ENCODE results near the gene GPR21.

The GPR21 gene

DNA sequence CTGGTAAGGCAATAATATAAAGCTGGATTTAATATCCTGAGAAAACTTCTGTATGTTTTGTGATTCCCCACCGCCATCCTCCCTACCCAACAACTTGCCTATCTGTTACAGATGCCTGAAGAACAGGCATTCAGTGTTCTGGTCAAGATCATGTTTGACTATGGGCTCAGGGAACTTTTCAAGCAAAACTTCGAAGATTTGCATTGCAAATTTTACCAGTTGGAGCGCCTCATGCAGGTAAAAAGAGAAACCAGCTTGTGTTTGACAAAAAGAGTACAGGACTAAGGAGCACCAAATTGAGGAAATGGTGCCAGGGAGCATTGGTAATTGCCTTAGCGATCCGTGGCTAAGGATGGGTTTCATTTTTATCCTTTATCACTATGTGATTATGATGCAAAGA is 40.0 kb downstream of the GPR21 start:
- H4K91ac ChIP-seq (ENCODE audit: low read depth, low read length, poor library complexity) = no peak overlapping the region
- no peak overlapping the region for H2BK15ac ChIP-seq (ENCODE audit: low read length)
- no peak overlapping the region for H2BK5ac ChIP-seq (ENCODE audit: low read length)
- H3K79me1 ChIP-seq (ENCODE audit: low read depth, low read length) = no peaks in the 10 kb centered on the region
- no peak overlapping the region for H2BK120ac ChIP-seq (ENCODE audit: low read depth, low read length)
- WGBS, 2 donors (ENCODE audit: extremely low coverage in 2 of 2, insufficient read length in 2 of 2, insufficient replicate concordance in 1 of 2) = no CpG with 5 or more reads among the region's 5 CpGs
- no peak overlapping the region for H3K27ac ChIP-seq (replicated peaks; ENCODE audit: low read length)
- no peak overlapping the region for H3K14ac ChIP-seq (ENCODE audit: low read length)
- no peak overlapping the region for H4K8ac ChIP-seq (ENCODE audit: low read depth, low read length)
- no peak overlapping the region for H2AK5ac ChIP-seq (ENCODE audit: low read depth, low read length)
- no peak overlapping the region for H3K18ac ChIP-seq (ENCODE audit: low read length)
- no peak for DNase-seq (ENCODE audit: low spot score)
- no peaks in the 10 kb centered on the region for H3K9me3 ChIP-seq (replicated peaks in 1 of 2; ENCODE audit: control insufficient read depth in 2 of 2, insufficient read depth in 1 of 2, low read depth in 1 of 2, low read length in 2 of 2)
- no peaks in the 10 kb centered on the region for H3K27me3 ChIP-seq (ENCODE audit: control insufficient read depth in 3 of 3, insufficient read depth in 3 of 3, low read depth in 1 of 3, low read length in 3 of 3)
- no peaks in the 10 kb centered on the region for H3K4me1 ChIP-seq (ENCODE audit: control insufficient read depth in 2 of 2, insufficient read depth in 1 of 2, low read depth in 1 of 2, low read length in 2 of 2)
- H3K23ac ChIP-seq (ENCODE audit: low read depth, low read length, poor library complexity) = no peak overlapping the region
- no peak overlapping the region for H3K4ac ChIP-seq (ENCODE audit: low read length)
- H3K36me3 ChIP-seq (replicated peaks in 1 of 2; ENCODE audit: control insufficient read depth in 2 of 2, insufficient read depth in 2 of 2, low read length in 2 of 2) = peaks cover 8 to 97% of the 10 kb centered on the region in 2 donors
- no peak overlapping the region for H3K4me2 ChIP-seq (ENCODE audit: insufficient read depth, low read length, poor library complexity, severe bottlenecking)
- no peak overlapping the region for H3K9ac ChIP-seq (ENCODE audit: low read depth, low read length, poor library complexity)
- H2AFZ ChIP-seq (ENCODE audit: low read length) = no peak overlapping the region
- H3K4me3 ChIP-seq (ENCODE audit: low read length in 2 of 2) = no peak overlapping the region
- H2BK12ac ChIP-seq (ENCODE audit: low read length) = no peak overlapping the region

DNA sequence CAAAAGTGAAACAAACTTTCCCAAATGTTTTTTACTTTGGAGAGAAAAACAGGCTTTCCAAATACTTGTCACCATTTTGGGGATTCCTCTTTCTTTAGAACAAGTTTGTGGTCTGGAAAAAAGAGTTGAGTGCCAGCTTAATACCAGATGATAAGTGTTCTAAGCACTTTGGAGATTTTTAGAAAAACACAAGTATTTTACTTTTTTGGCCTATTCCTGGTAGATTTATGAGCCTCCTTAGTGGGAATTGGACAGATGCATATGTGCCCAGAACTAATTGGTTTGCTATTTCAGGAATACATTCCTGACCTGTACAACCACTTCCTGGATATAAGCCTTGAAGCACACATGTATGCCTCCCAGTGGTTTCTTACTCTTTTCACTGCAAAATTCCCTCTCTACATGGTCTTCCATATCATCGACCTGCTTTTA is 40.5 kb downstream of the GPR21 start:
- Histone ChIP-seq H3K36me3 (replicated peaks in 1 of 2; ENCODE audit: control insufficient read depth in 2 of 2, insufficient read depth in 2 of 2, low read length in 2 of 2) (peaks cover 10 to 97% of the 10 kb centered on the region in 2 donors), H2BK120ac (ENCODE audit: low read depth, low read length) (no peak overlapping the region), H3K4me3 (ENCODE audit: low read length in 2 of 2) (no peak overlapping the region), H2BK5ac (ENCODE audit: low read length) (no peak overlapping the region), H4K8ac (ENCODE audit: low read depth, low read length) (no peak overlapping the region), H3K79me1 (ENCODE audit: low read depth, low read length) (no peaks in the 10 kb centered on the region), H3K4ac (ENCODE audit: low read length) (no peak overlapping the region), H3K4me1 (ENCODE audit: control insufficient read depth in 2 of 2, insufficient read depth in 1 of 2, low read depth in 1 of 2, low read length in 2 of 2) (no peaks in the 10 kb centered on the region), H3K9ac (ENCODE audit: low read depth, low read length, poor library complexity) (no peak overlapping the region), H3K23ac (ENCODE audit: low read depth, low read length, poor library complexity) (no peak overlapping the region), H3K18ac (ENCODE audit: low read length) (no peak overlapping the region), H3K14ac (ENCODE audit: low read length) (no peak overlapping the region), H3K4me2 (ENCODE audit: insufficient read depth, low read length, poor library complexity, severe bottlenecking) (no peak overlapping the region), H2BK12ac (ENCODE audit: low read length) (no peak overlapping the region), H2BK15ac (ENCODE audit: low read length) (no peak overlapping the region), H3K27me3 (ENCODE audit: control insufficient read depth in 3 of 3, insufficient read depth in 3 of 3, low read depth in 1 of 3, low read length in 3 of 3) (no peaks in the 10 kb centered on the region), H3K9me3 (replicated peaks in 1 of 2; ENCODE audit: control insufficient read depth in 2 of 2, insufficient read depth in 1 of 2, low read depth in 1 of 2, low read length in 2 of 2) (no peaks in the 10 kb centered on the region), H3K27ac (replicated peaks; ENCODE audit: low read length) (no peak overlapping the region), H4K91ac (ENCODE audit: low read depth, low read length, poor library complexity) (no peak overlapping the region), H2AK5ac (ENCODE audit: low read depth, low read length) (no peak overlapping the region), H2AFZ (ENCODE audit: low read length) (no peak overlapping the region)
- no CpG with 5 or more reads among the region's 1 CpG for WGBS, 2 donors (ENCODE audit: extremely low coverage in 2 of 2, insufficient read length in 2 of 2, insufficient replicate concordance in 1 of 2)
- no peak for DNase-seq (ENCODE audit: low spot score)

DNA sequence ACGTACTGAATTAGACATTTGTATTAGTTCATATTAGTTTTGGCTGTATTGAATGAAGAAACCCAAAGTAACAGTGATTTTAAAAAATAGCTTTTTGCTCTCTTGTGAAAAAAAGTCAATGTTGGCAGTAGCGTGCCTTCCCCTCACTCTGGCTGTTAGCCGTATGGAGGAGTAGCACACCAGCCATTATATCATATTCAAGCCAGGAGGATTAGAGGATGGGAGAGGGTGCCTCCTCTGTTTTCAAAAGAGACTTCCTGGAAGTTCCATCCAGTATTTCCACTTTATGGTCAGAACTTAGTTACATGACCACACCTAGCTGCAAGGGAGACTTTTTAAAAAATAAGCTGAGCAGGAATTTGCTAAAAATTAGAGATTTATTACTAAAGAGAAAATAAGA is 41.2 kb downstream of the GPR21 start:
- Histone ChIP-seq H3K23ac (ENCODE audit: low read depth, low read length, poor library complexity) (no peak overlapping the region), H3K9ac (ENCODE audit: low read depth, low read length, poor library complexity) (no peak overlapping the region), H4K91ac (ENCODE audit: low read depth, low read length, poor library complexity) (no peak overlapping the region), H2BK120ac (ENCODE audit: low read depth, low read length) (no peak overlapping the region), H3K27me3 (ENCODE audit: control insufficient read depth in 3 of 3, insufficient read depth in 3 of 3, low read depth in 1 of 3, low read length in 3 of 3) (no peaks in the 10 kb centered on the region), H3K27ac (replicated peaks; ENCODE audit: low read length) (no peak overlapping the region), H3K36me3 (replicated peaks in 1 of 2; ENCODE audit: control insufficient read depth in 2 of 2, insufficient read depth in 2 of 2, low read length in 2 of 2) (peaks cover 11 to 97% of the 10 kb centered on the region in 2 donors), H3K18ac (ENCODE audit: low read length) (no peak overlapping the region), H2AFZ (ENCODE audit: low read length) (no peak overlapping the region), H3K9me3 (replicated peaks in 1 of 2; ENCODE audit: control insufficient read depth in 2 of 2, insufficient read depth in 1 of 2, low read depth in 1 of 2, low read length in 2 of 2) (no peaks in the 10 kb centered on the region), H3K4ac (ENCODE audit: low read length) (no peak overlapping the region), H2AK5ac (ENCODE audit: low read depth, low read length) (no peak overlapping the region), H2BK12ac (ENCODE audit: low read length) (no peak overlapping the region), H3K79me1 (ENCODE audit: low read depth, low read length) (no peaks in the 10 kb centered on the region), H3K4me1 (ENCODE audit: control insufficient read depth in 2 of 2, insufficient read depth in 1 of 2, low read depth in 1 of 2, low read length in 2 of 2) (no peaks in the 10 kb centered on the region), H3K4me2 (ENCODE audit: insufficient read depth, low read length, poor library complexity, severe bottlenecking) (no peak overlapping the region), H4K8ac (ENCODE audit: low read depth, low read length) (no peak overlapping the region), H2BK15ac (ENCODE audit: low read length) (no peak overlapping the region), H2BK5ac (ENCODE audit: low read length) (no peak overlapping the region), H3K4me3 (ENCODE audit: low read length in 2 of 2) (no peak overlapping the region), H3K14ac (ENCODE audit: low read length) (no peak overlapping the region)
- DNase-seq (ENCODE audit: low spot score) = no peak
- WGBS, 2 donors (ENCODE audit: extremely low coverage in 2 of 2, insufficient read length in 2 of 2, insufficient replicate concordance in 1 of 2) = no CpG with 5 or more reads among the region's 3 CpGs

DNA sequence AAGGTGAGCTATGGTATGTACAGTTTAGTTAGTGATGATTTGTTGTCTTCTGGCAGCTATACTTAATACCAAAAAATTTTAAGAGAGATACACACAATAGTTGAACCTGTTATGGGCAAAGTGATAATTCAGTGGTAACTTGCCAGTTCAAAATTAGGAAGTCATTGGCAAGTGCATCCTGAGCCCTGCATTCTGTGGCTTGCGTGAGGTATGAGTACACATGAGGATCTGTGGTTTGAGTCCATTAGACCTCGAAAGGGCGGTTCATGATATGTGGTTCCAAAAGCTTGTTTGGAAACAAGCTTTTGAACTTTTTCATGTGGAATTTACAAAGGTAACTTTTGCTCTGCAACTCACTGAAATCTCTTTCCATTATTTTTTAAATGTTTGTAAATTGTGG is 47.0 kb downstream of the GPR21 start:
- Histone ChIP-seq H3K27ac (replicated peaks; ENCODE audit: low read length) (no peak overlapping the region), H3K14ac (ENCODE audit: low read length) (no peak overlapping the region), H3K9me3 (replicated peaks in 1 of 2; ENCODE audit: control insufficient read depth in 2 of 2, insufficient read depth in 1 of 2, low read depth in 1 of 2, low read length in 2 of 2) (no peaks in the 10 kb centered on the region), H2AFZ (ENCODE audit: low read length) (no peak overlapping the region), H3K18ac (ENCODE audit: low read length) (no peak overlapping the region), H2AK5ac (ENCODE audit: low read depth, low read length) (no peak overlapping the region), H3K4ac (ENCODE audit: low read length) (no peak overlapping the region), H2BK5ac (ENCODE audit: low read length) (no peak overlapping the region), H3K9ac (ENCODE audit: low read depth, low read length, poor library complexity) (no peak overlapping the region), H3K79me1 (ENCODE audit: low read depth, low read length) (no peaks in the 10 kb centered on the region), H3K27me3 (ENCODE audit: control insufficient read depth in 3 of 3, insufficient read depth in 3 of 3, low read depth in 1 of 3, low read length in 3 of 3) (no peaks in the 10 kb centered on the region), H2BK12ac (ENCODE audit: low read length) (no peak overlapping the region), H2BK15ac (ENCODE audit: low read length) (no peak overlapping the region), H2BK120ac (ENCODE audit: low read depth, low read length) (no peak overlapping the region), H4K91ac (ENCODE audit: low read depth, low read length, poor library complexity) (no peak overlapping the region), H3K4me2 (ENCODE audit: insufficient read depth, low read length, poor library complexity, severe bottlenecking) (no peak overlapping the region), H3K4me3 (ENCODE audit: low read length in 2 of 2) (no peak overlapping the region), H4K8ac (ENCODE audit: low read depth, low read length) (no peak overlapping the region), H3K36me3 (replicated peaks in 1 of 2; ENCODE audit: control insufficient read depth in 2 of 2, insufficient read depth in 2 of 2, low read length in 2 of 2) (peaks cover 14 to 97% of the 10 kb centered on the region in 2 donors), H3K4me1 (ENCODE audit: control insufficient read depth in 2 of 2, insufficient read depth in 1 of 2, low read depth in 1 of 2, low read length in 2 of 2) (peaks cover 0 to 2% of the 10 kb centered on the region in 2 donors), H3K23ac (ENCODE audit: low read depth, low read length, poor library complexity) (no peak overlapping the region)
- DNase-seq (ENCODE audit: low spot score) = no peak
- WGBS, 2 donors (ENCODE audit: extremely low coverage in 2 of 2, insufficient read length in 2 of 2, insufficient replicate concordance in 1 of 2) = no CpG with 5 or more reads among the region's 3 CpGs
